ENCODE measurements around the gene ENTPD3. TPM values are rescaled to one million over a fixed set of nuclear protein-coding genes. Genes with fewer than 3 reads are reported as not detected.

Gene ENTPD3
- total and polyA plus RNA-seq, 2 of the 8 experiments (the other 6 are each of a cell fraction or from before 2014, with no cell fraction given): 0.60 to 1.0 TPM

DNA sequence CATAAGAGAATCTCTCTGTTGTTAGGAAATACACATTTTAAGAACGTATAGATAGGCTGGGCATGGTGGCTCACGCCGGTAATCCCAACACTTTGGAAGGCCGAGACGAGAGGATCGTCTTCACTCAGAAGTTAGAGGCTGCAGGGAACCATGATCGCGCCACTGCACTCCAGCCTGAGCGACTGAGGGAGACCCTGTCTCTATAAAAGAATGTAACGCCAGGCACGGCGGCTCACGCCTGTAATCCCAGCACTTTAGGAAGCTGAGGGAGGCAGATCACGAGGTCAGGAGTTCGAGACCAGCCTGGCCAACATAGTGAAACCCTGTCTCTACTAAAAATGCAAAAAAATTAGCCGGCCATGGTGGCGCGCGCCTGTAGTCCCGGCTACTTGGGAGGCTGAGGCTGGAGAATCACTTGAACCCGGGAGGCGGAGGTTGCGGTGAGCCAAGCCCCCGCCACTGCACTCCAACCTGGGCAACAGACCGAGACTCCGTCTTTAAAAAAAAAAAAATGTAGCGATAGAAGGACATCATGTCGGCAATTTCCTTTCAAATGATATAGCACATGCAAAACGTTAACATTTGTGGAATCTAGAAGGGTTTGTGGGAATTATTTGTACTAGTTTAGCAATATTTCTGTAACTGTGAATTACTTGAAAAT, 69.4 kb downstream of the ENTPD3 start:
- H4K5ac ChIP-seq (ENCODE audit: insufficient read length, low read depth, low read length): peak overlapping the region; percentile 85
- H3K18ac ChIP-seq (ENCODE audit: extremely low read depth, low read length): 0 out of 2 replicates have a peak overlapping the region, but pooled peaks have one; percentile 80
- H4K91ac ChIP-seq (replicated peaks; ENCODE audit: insufficient read length, low read length): no peak overlapping the region
- no peak overlapping the region for H2BK5ac ChIP-seq (ENCODE audit: low read depth, low read length)
- no peak overlapping the region for H3K56ac ChIP-seq (replicated peaks; ENCODE audit: insufficient read length, low read depth, low read length)
- H3K9me3 ChIP-seq (ENCODE audit: insufficient read depth in 2 of 2, low read depth in 1 of 2, low read length in 1 of 2): no peaks in the 10 kb centered on the region
- TF ChIP-seq SIN3A (conservative IDR thresholded peaks at IDR 0.05 in 1 of 2, IDR thresholded peaks at IDR 0.05 in 1 of 2; ENCODE audit: low read depth in 1 of 2, low read length in 2 of 2): no peak
- no peak for TF ChIP-seq BACH1 (IDR thresholded peaks at IDR 0.05; ENCODE audit: low read length)
- TF ChIP-seq SIRT6 (IDR thresholded peaks at IDR 0.05; ENCODE audit: low read length): no peak
- TF ChIP-seq, protein P1, sequence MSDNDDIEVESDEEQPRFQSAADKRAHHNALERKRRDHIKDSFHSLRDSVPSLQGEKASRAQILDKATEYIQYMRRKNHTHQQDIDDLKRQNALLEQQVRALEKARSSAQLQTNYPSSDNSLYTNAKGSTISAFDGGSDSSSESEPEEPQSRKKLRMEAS (IDR thresholded peaks at IDR 0.05): no peak
- no peak for TF ChIP-seq CEBPB (IDR thresholded peaks at IDR 0.05; ENCODE audit: low read depth, low read length)
- TF ChIP-seq KDM1A (IDR thresholded peaks at IDR 0.05; ENCODE audit: borderline replicate concordance, low read length): no peak
- TF ChIP-seq TCF12 (IDR thresholded peaks at IDR 0.05; ENCODE audit: low read depth, low read length): no peak
- no peak for FAIRE-seq
- no peak for DNase-seq (ENCODE audit: low read depth in 1 of 2, low spot score in 2 of 2)
- peaks cover 4 to 8% of the 10 kb centered on the region in 2 experiments for H4K20me1 ChIP-seq (replicated peaks in 1 of 2; ENCODE audit: control insufficient read depth in 1 of 2, insufficient read depth in 2 of 2, low read length in 2 of 2)
- POLR2A ChIA-PET (ENCODE audit: partially characterized antibody): interaction anchor here (0.6 to 6.4 kb wide), 24 partner anchors 9 to 1847 kb away, joined by 3 to 64 read pairs (median 4); partner anchors contain the start of genes EIF1B, ENTPD3, RPSA and ZNF619
- 0 out of 2 replicates have a peak overlapping the region, but pooled peaks have one; percentile 27 for H2AFZ ChIP-seq (ENCODE audit: low read length)
- no peak overlapping the region for H2BK12ac ChIP-seq (ENCODE audit: low read depth, low read length)
- H3K23ac ChIP-seq (ENCODE audit: insufficient read length): no peak overlapping the region
- H3K79me2 ChIP-seq (ENCODE audit: control insufficient read depth in 1 of 2, insufficient read depth in 2 of 2, low read length in 2 of 2): peaks cover 6 to 30% of the 10 kb centered on the region in 2 experiments
- H3K14ac ChIP-seq (ENCODE audit: insufficient read length): no peak overlapping the region
- peaks cover 14 to 37% (median 29%) of the 10 kb centered on the region in 4 experiments for H3K36me3 ChIP-seq (ENCODE audit: control insufficient read depth in 2 of 4, insufficient read depth in 4 of 4, low read length in 3 of 4)
- H3K4me1 ChIP-seq (replicated peaks in 1 of 4; ENCODE audit: control insufficient read depth in 3 of 4, insufficient read depth in 4 of 4, low read length in 3 of 4): peaks cover 0 to 6% (median 4%) of the 10 kb centered on the region in 4 experiments; a peak in 5 of 7 replicates
- peak overlapping the region; percentile 70 to 99 (median 98) for H3K9ac ChIP-seq (replicated peaks in 1 of 4; ENCODE audit: extremely low read depth in 1 of 4, low read depth in 3 of 4, low read length in 3 of 4)
- WGBS, 2 experiments (ENCODE audit: extremely low coverage in 1 of 2, insufficient coverage in 1 of 2, insufficient read length in 1 of 2, insufficient replicate concordance in 2 of 2, low coverage in 1 of 2, low lambda C conversion rate in 2 of 2, missing lambda C conversion rate in 1 of 2): 73% methylated on average over 29 of the region's 29 CpGs; no CpG with 5 or more reads in 1 of the 2 experiments
- no peak overlapping the region for H2BK120ac ChIP-seq (replicated peaks; ENCODE audit: low read depth, low read length)
- peak overlapping the region; percentile 66 for H4K8ac ChIP-seq (ENCODE audit: extremely low read depth, insufficient read depth, low read length)
- peak overlapping the region; percentile 95 for H3K27ac ChIP-seq (ENCODE audit: low read depth, low read length)
- CTCF ChIA-PET (ENCODE audit: partially characterized antibody): interaction anchor here (0.6 kb wide), 1 partner anchor 456 kb away, joined by 3 read pairs; no protein-coding TSS in a partner anchor
- no peak overlapping the region for H2AK5ac ChIP-seq (ENCODE audit: low read depth, low read length)
- H2BK20ac ChIP-seq (ENCODE audit: low read length): no peak overlapping the region
- peak overlapping the region; percentile 75 to 81 for H3K4me2 ChIP-seq (ENCODE audit: insufficient read depth in 1 of 2, low read depth in 2 of 2, low read length in 2 of 2)
- H3K4me3 ChIP-seq (ENCODE audit: extremely low read depth in 1 of 4, insufficient read depth in 2 of 4, low read depth in 3 of 4, low read length in 4 of 4): peak overlapping the region; percentile 78 to 99 (median 93)
- H3K23me2 ChIP-seq (ENCODE audit: low read depth, low read length): peaks cover 10% of the 10 kb centered on the region
- no peaks in the 10 kb centered on the region for H3K27me3 ChIP-seq (replicated peaks in 1 of 4; ENCODE audit: control insufficient read depth in 3 of 4, extremely low read depth in 1 of 4, insufficient read depth in 3 of 4, low read length in 3 of 4)
- H3K79me1 ChIP-seq (ENCODE audit: low read depth, low read length): peaks cover 4% of the 10 kb centered on the region; the same call in 1 of the 2 replicates
- no peak overlapping the region for H2BK15ac ChIP-seq (ENCODE audit: low read length)
- no peak overlapping the region for H3K4ac ChIP-seq (replicated peaks; ENCODE audit: insufficient read length, low read depth, low read length)
